Keratinocyte (primary cell): Measurements from ENCODE around the gene KLF6. TPM values are rescaled to one million over a fixed set of nuclear protein-coding genes. Genes with fewer than 3 reads are reported as not detected.

Experiments used
- DNase-seq: peaks from one replicate; pipeline ENCODE4 v3.0.0-alpha.2; 2011; ENCODE audit warnings: low read depth, missing footprints, low spot score
- FAIRE-seq: peaks from 2 replicates; lab custom pipeline; 2011; peaks lifted over from hg19 to GRCh38; lab: Jason Lieb, UNC
- H2AFZ ChIP-seq: 2 replicates; pipeline ENCODE4 v1.6.0; 2012; ENCODE audit warnings: low read length, control low read depth, inconsistent platforms; ENCODE audit not compliant: control insufficient read depth
- H3K27ac ChIP-seq: 2 replicates; pipeline ENCODE4 v1.5.1; 2011; ENCODE audit warnings: low read length; ENCODE audit not compliant: control insufficient read depth, insufficient read depth
- H3K27me3 ChIP-seq: 3 replicates; pipeline ENCODE4 v1.6.0; 2011; ENCODE audit warnings: low read length; ENCODE audit not compliant: control insufficient read depth, insufficient read depth; ENCODE audit errors: extremely low read depth
- H3K36me3 ChIP-seq, 2 experiments: 2 replicates in 1 of 2; 3 replicates in 1 of 2; pipeline ENCODE4 v1.5.1; 2011; ENCODE audit warnings: low read length in 2 of 2, mild to moderate bottlenecking in 1 of 2; ENCODE audit not compliant: control insufficient read depth in 2 of 2, insufficient read depth in 2 of 2; ENCODE audit errors: extremely low read depth in 1 of 2
- H3K4me1 ChIP-seq: 3 replicates; pipeline ENCODE4 v1.5.1; 2011; ENCODE audit warnings: low read length; ENCODE audit not compliant: control insufficient read depth, insufficient read depth; ENCODE audit errors: extremely low read depth
- H3K4me2 ChIP-seq: 3 replicates; pipeline ENCODE4 v1.6.0; 2011; ENCODE audit warnings: low read depth, low read length; ENCODE audit not compliant: control insufficient read depth, insufficient read depth; ENCODE audit errors: extremely low read depth
- H3K4me3 ChIP-seq, 3 experiments: fragments of 200-600 bp in 1 of 3; sonication (generic) in 1 of 3; 2 replicates in 2 of 3; 3 replicates in 1 of 3; pipeline ENCODE4 v1.5.1; 2011 to 2016; ENCODE audit warnings: low read length in 3 of 3, mild to moderate bottlenecking in 3 of 3, control low read depth in 2 of 3, inconsistent platforms in 1 of 3, low read depth in 1 of 3, mixed read lengths in 1 of 3, mixed run types in 1 of 3, moderate library complexity in 1 of 3; ENCODE audit not compliant: control insufficient read depth in 2 of 3, insufficient read depth in 2 of 3; ENCODE audit errors: extremely low read depth in 1 of 3
- H3K79me2 ChIP-seq: 2 replicates; pipeline ENCODE4 v1.6.0; 2012; ENCODE audit warnings: low read length; ENCODE audit not compliant: control insufficient read depth, insufficient read depth
- H3K9ac ChIP-seq: 3 replicates; pipeline ENCODE4 v1.6.0; 2011; ENCODE audit warnings: low read length; ENCODE audit not compliant: control insufficient read depth, insufficient read depth; ENCODE audit errors: extremely low read depth
- H3K9me1 ChIP-seq: 3 replicates; pipeline ENCODE4 v1.6.0; 2011; ENCODE audit warnings: low read length; ENCODE audit not compliant: control insufficient read depth, insufficient read depth; ENCODE audit errors: extremely low read depth
- H3K9me3 ChIP-seq: 2 replicates; pipeline ENCODE4 v1.5.1; 2012; ENCODE audit warnings: low read depth, low read length; ENCODE audit not compliant: control insufficient read depth
- H4K20me1 ChIP-seq: 3 replicates; pipeline ENCODE4 v1.6.0; 2011; ENCODE audit warnings: low read length; ENCODE audit not compliant: control insufficient read depth, insufficient read depth; ENCODE audit errors: extremely low read depth
- CTCF ChIP-seq, 3 experiments: IDR thresholded peaks in 1 of 3; conservative IDR thresholded peaks in 1 of 3; optimal IDR thresholded peaks in 1 of 3; 2 replicates in 2 of 3; 3 replicates in 1 of 3; pipeline versions ENCODE3 to v1.5.1; 2011; ENCODE audit warnings: low read length in 3 of 3, mild to moderate bottlenecking in 3 of 3, moderate library complexity in 2 of 3, control low read depth in 1 of 3, inconsistent platforms in 1 of 3; ENCODE audit not compliant: insufficient read depth in 2 of 3; ENCODE audit errors: extremely low read depth in 1 of 3
- EZH2 ChIP-seq: IDR thresholded peaks from one replicate; pipeline ENCODE4 v1.6.1; 2012; ENCODE audit warnings: inconsistent platforms, mild to moderate bottlenecking, low read length, moderate library complexity
- dilution Hi-C: fragments of 300-500 bp; cut with MboI; formaldehyde crosslinking; loops from one replicate; pipeline ENCODE4 v1.7.0; 2020; ENCODE audit warnings: low sequenced_read_pairs; ENCODE audit not compliant: extremely low pct_ligation_motif_present
- polyA plus RNA-seq, 5 experiments: library from polyadenylated mRNA; depleted of rRNA in 3 of 5; stranded (reverse) in 3 of 5; stranded (forward) in 1 of 5; unstranded in 1 of 5; fragments of >200 nt; gene quantifications; 1 replicate in 1 of 5; 2 replicates in 3 of 5; 3 replicates in 1 of 5; pipeline versions ENCODE4 v1.2.1 to v1.2.3, GENCODE V29; 2011 to 2012; ENCODE audit warnings: missing spikeins in 2 of 5, low read depth in 1 of 5, low replicate concordance in 1 of 5

Gene KLF6
- polyA plus RNA-seq, 1 donor (not counting 4 experiments of a cell fraction or from before 2014, with no cell fraction given) = 250 TPM

DNA sequence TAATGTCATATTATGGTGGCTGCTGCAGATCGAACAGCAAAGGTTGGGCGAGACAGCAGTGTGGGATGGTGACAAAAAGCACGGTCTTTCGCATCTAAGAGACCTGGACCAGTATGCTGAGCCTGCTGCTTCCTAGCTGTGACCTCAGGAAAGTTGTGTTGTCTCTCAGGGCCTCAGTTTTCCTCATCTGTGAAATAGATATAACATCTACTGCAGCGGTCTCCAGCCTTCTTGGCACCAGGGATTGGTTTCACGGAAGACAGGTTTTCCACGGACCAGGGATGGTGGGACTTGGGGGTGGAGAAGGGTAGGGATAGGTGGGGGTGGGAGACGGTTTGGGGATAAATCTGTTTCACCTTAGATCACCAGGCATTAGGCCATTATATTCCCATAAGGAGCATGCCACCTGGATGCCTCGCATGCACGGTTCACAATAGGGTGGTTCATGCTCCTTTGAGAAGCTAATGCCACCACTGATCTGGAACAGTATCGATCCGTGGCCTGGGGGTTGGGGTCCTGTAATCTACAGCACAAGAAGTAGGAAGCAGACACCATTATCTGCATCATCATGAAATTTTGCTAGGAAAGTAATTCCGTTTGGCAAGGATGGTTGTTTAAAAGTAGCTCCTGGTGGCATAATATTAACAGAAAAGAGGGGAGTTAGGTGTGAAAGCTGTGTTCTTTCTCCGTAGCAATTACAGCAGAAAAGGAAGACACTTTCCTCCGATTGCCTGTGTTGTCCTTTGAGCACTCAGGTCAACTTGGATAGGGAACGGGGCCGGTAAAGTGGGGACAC is 10.8 kb downstream of the KLF6 start:
- dilution Hi-C loops = no loop called here
- Histone ChIP-seq H3K4me3 (no peak overlapping the region), H3K36me3 (peaks cover 8 to 15% of the 10 kb centered on the region in 2 experiments), H3K4me1 (peaks cover 38% of the 10 kb centered on the region), H3K27me3 (no peaks in the 10 kb centered on the region), H4K20me1 (peaks cover 6% of the 10 kb centered on the region), H3K27ac (peak overlapping the region; percentile 100), H3K9me3 (no peaks in the 10 kb centered on the region), H3K4me2 (no peak overlapping the region), H2AFZ (no peak overlapping the region), H3K79me2 (peaks cover 3% of the 10 kb centered on the region), H3K9me1 (no peaks in the 10 kb centered on the region), H3K9ac (no peak overlapping the region)
- no peak for TF ChIP-seq CTCF (optimal IDR thresholded peaks at IDR 0.05 in 1 of 3, IDR thresholded peaks at IDR 0.05 in 1 of 3, conservative IDR thresholded peaks at IDR 0.05 in 1 of 3; ENCODE audit: extremely low read depth in 1 of 3, insufficient read depth in 2 of 3, low read length in 3 of 3)
- no peak for TF ChIP-seq EZH2
- FAIRE-seq = peak; percentile 9
- no peak for DNase-seq

DNA sequence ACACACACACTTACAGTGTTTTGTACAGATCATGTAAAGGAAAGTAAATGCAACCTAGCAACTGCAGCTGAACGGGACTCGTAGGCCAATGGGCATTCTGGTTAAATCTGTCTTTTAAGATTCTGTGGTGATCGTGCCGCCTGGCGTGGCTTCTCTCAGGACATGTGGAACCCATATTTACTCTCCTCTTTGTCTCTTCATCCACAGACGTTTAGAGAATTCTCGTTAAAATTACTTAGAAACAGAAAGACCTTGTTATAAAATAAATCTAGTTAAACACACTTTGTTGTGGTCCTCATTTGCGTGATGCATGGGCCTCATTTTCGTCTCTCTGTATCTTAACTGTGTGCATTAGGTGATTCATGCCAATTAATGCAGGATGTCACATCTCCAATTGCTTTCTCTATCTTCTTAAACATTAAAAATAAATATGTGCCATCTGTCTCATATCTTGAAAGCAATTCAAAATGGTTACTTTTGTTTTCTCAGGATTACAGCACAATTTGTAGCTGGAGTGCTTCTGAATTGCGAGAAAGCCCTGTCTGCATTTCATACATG is 11.5 kb downstream of the KLF6 start:
- Histone ChIP-seq H4K20me1 (no peaks in the 10 kb centered on the region), H3K27ac (no peak overlapping the region), H3K27me3 (no peaks in the 10 kb centered on the region), H3K4me3 (no peak overlapping the region), H3K36me3 (peaks cover 3 to 9% of the 10 kb centered on the region in 2 experiments), H3K9ac (no peak overlapping the region), H3K4me2 (no peak overlapping the region), H3K9me3 (no peaks in the 10 kb centered on the region), H2AFZ (no peak overlapping the region), H3K4me1 (peaks cover 31% of the 10 kb centered on the region), H3K9me1 (no peaks in the 10 kb centered on the region), H3K79me2 (no peaks in the 10 kb centered on the region)
- no peak for FAIRE-seq
- no peak for DNase-seq
- TF ChIP-seq EZH2 (no peak), CTCF (optimal IDR thresholded peaks at IDR 0.05 in 1 of 3, IDR thresholded peaks at IDR 0.05 in 1 of 3, conservative IDR thresholded peaks at IDR 0.05 in 1 of 3; ENCODE audit: extremely low read depth in 1 of 3, insufficient read depth in 2 of 3, low read length in 3 of 3) (no peak)
- dilution Hi-C loops = no loop called here
